Stimulated activated CD4-positive, alpha-beta T cell treated with anti-CD3 and anti-CD28 coated beads, Interleukin-2, amount 100 ng/mL, for 4 hours (primary cell): Measurements from ENCODE around the gene FLAD1.

Experiments
- DNase-seq: peaks from one replicate; pipeline ENCODE4 v3.0.0-alpha.2; 2020; ENCODE audit warnings: low read depth

The FLAD1 gene

GRCh38 chr1:154952664-154953063 is 30.5 kb upstream of the FLAD1 start:
- no peak for DNase-seq

GRCh38 chr1:154953611-154954038 is 29.5 kb upstream of the FLAD1 start:
- DNase-seq: no peak

- DNase-seq: no peak
These were observed 28.6 kb upstream of the FLAD1 start for GRCh38 chr1:154954541-154954940.

GRCh38 chr1:154955039-154955717 is 28.0 kb upstream of the FLAD1 start:
- peak; percentile 65 for DNase-seq

GRCh38 chr1:154955718-154956543 is 27.2 kb upstream of the FLAD1 start, which contains the start of gene PBXIP1:
Gene PBXIP1, minus strand, starts transcription at chr1:154956099. Its CDS starts 2,378 bp downstream, at chr1:154953721.
- DNase-seq: peak; percentile 67

- no peak for DNase-seq
These were observed 26.6 kb upstream of the FLAD1 start for GRCh38 chr1:154956544-154956941.

- no peak for DNase-seq
These were observed 26.0 kb upstream of the FLAD1 start for GRCh38 chr1:154957091-154957657.

- no peak for DNase-seq
These were observed 25.1 kb upstream of the FLAD1 start for GRCh38 chr1:154958036-154958435.

GRCh38 chr1:154958681-154959425 is 24.3 kb upstream of the FLAD1 start:
- DNase-seq: no peak

GRCh38 chr1:154959426-154959780 is 23.7 kb upstream of the FLAD1 start:
- no peak for DNase-seq

- no peak for DNase-seq
These were observed 22.6 kb upstream of the FLAD1 start for GRCh38 chr1:154960446-154961136.

- DNase-seq: peak; percentile 70
These were observed 21.7 kb upstream of the FLAD1 start, which contains the start of gene PYGO2 for GRCh38 chr1:154961207-154962155. Gene PYGO2, minus strand, starts transcription at chr1:154961782. Its CDS starts 206 bp downstream, at chr1:154961576.

- no peak for DNase-seq
These were observed 20.9 kb upstream of the FLAD1 start for GRCh38 chr1:154962156-154962749.

- DNase-seq: no peak
These were observed 20.3 kb upstream of the FLAD1 start for GRCh38 chr1:154962795-154963330.

- DNase-seq: no peak
These were observed 19.5 kb upstream of the FLAD1 start for GRCh38 chr1:154963643-154964042.

GRCh38 chr1:154964359-154964758 is 18.8 kb upstream of the FLAD1 start:
- no peak for DNase-seq

- no peak for DNase-seq
These were observed 17.0 kb upstream of the FLAD1 start for GRCh38 chr1:154966111-154966510.

GRCh38 chr1:154967331-154967950 is 15.7 kb upstream of the FLAD1 start:
- no peak for DNase-seq

- no peak for DNase-seq
These were observed 14.4 kb upstream of the FLAD1 start for GRCh38 chr1:154968731-154969130.
